ENCODE measurements around the gene CDH11.

GRCh38 chr16:64903770-64904169 lies 218.1 kb downstream of the CDH11 start:
- TF ChIP-seq CTCF (IDR thresholded peaks at IDR 0.05) (no peak), EZH2 (IDR thresholded peaks at IDR 0.05; ENCODE audit: borderline replicate concordance, insufficient read depth, low read depth, low read length, poor library complexity, severe bottlenecking) (no peak)

Data from B cell (primary cell).